Lung (tissue), 12 donors: ENCODE data around the gene RPS6KA1. TPM values are rescaled to one million over a fixed set of nuclear protein-coding genes. Genes with fewer than 3 reads are reported as not detected.
"Not testable (repeated sequence)": the region's sequence is repeated elsewhere in the genome, so short reads cannot be mapped to it uniquely, and the experiment has no call there.

Experiments
- ATAC-seq: fragments of 200-7000 bp; cut with Tn5 transposase; one replicate; pipeline ENCODE4 v1.9.1; 2020; ENCODE audit warnings: moderate number of reproducible peaks; ENCODE audit not compliant: insufficient read depth, low FRiP score
- DNase-seq, 3 donors: peaks; one replicate each; pipeline ENCODE4 v3.0.0-alpha.2; 2013 to 2017
- H3K27ac ChIP-seq, 2 donors: one replicate each; pipeline ENCODE4 v1.5.1; 2013; ENCODE audit warnings: mild to moderate bottlenecking in 2 of 2, moderate library complexity in 2 of 2, control low read depth in 1 of 2, inconsistent platforms in 1 of 2, low read depth in 1 of 2, low read length in 1 of 2
- H3K27me3 ChIP-seq, 3 donors: one replicate each; pipeline ENCODE4 v1.5.1; 2013; ENCODE audit warnings: low read length in 2 of 3; ENCODE audit not compliant: control insufficient read depth in 3 of 3, insufficient read depth in 3 of 3
- H3K36me3 ChIP-seq, 4 donors: one replicate each; pipeline ENCODE4 v1.5.1; 2013; ENCODE audit warnings: low read length in 4 of 4, mild to moderate bottlenecking in 1 of 4, moderate library complexity in 1 of 4; ENCODE audit not compliant: control insufficient read depth in 4 of 4, insufficient read depth in 4 of 4
- H3K4me1 ChIP-seq, 5 donors: one replicate each; pipeline ENCODE4 v1.5.1; 2013; ENCODE audit warnings: low read length in 5 of 5, mild to moderate bottlenecking in 2 of 5, moderate library complexity in 1 of 5; ENCODE audit not compliant: control insufficient read depth in 5 of 5, insufficient read depth in 5 of 5
- H3K4me3 ChIP-seq: one replicate; pipeline ENCODE4 v1.5.1; 2013; ENCODE audit warnings: mild to moderate bottlenecking, control low read depth, moderate library complexity
- H3K9ac ChIP-seq, 2 donors: one replicate each; pipeline ENCODE4 v1.5.1; 2013; ENCODE audit warnings: low read length in 2 of 2, control low read depth in 1 of 2; ENCODE audit not compliant: insufficient read depth in 1 of 2
- H3K9me3 ChIP-seq, 4 donors: one replicate each; pipeline ENCODE4 v1.5.1; 2013; ENCODE audit warnings: low read length in 3 of 4, mild to moderate bottlenecking in 1 of 4, moderate library complexity in 1 of 4; ENCODE audit not compliant: control insufficient read depth in 4 of 4, insufficient read depth in 3 of 4
- CTCF ChIP-seq: IDR thresholded peaks from 2 replicates; pipeline ENCODE4 v1.5.1; 2012; ENCODE audit warnings: mild to moderate bottlenecking; ENCODE audit errors: control extremely low read depth, extremely low read depth
- WGBS, 2 donors: extraction: QIAGEN DNeasy Blood & Tissue Kit; methylation state at CpG; one replicate each; pipeline ENCODE4 v1.1.7; 2013; 5-methylcytosine and 5-hydroxymethylcytosine counted together
- polyA plus RNA-seq, 2 donors: library from polyadenylated mRNA; stranded (reverse); fragments of 200-250 nt; gene quantifications; one replicate each; pipeline ENCODE4 v1.2.1, GENCODE V29; 2013
- total RNA-seq, 2 donors: library from RNA; depleted of rRNA in 1 of 2; stranded (reverse); fragments of >200 nt in 1 of 2; gene quantifications; one replicate each; pipeline ENCODE4 v1.2.1, GENCODE V29; 2014 to 2021
- donor health status: control.
- donor health status: control.
- donor health status: Bipolar disorder and iron deficiency.
- donor health status: healthy.
- donor health status: DM: yes; HTN: yes; CAD: no.

Gene RPS6KA1
- total and polyA plus RNA-seq, 4 donors: 58.6 to 109 (median 81.7) TPM

- Histone ChIP-seq H3K27me3 (no peaks in the 10 kb centered on the region), H3K36me3 (no peaks in the 10 kb centered on the region), H3K27ac (no peak overlapping the region), H3K9me3 (no peaks in the 10 kb centered on the region), H3K4me3 (no peak overlapping the region), H3K4me1 (no peaks in the 10 kb centered on the region), H3K9ac (no peak overlapping the region)
- ATAC-seq: no peak
- no peak for DNase-seq
- WGBS, 2 donors: 38 to 58% methylated on average over 3 of the region's 3 CpGs
- TF ChIP-seq CTCF: no peak
Measured at GRCh38 chr1:26607186-26607585, 77.6 kb downstream of the RPS6KA1 start.

GRCh38 chr1:26608895-26609294, 79.3 kb downstream of the RPS6KA1 start:
- H3K27me3 ChIP-seq: no peaks in the 10 kb centered on the region
- no peaks in the 10 kb centered on the region for H3K36me3 ChIP-seq
- no peak overlapping the region for H3K4me3 ChIP-seq
- ATAC-seq (no peak), DNase-seq (no peak)
- no peak overlapping the region for H3K27ac ChIP-seq
- H3K4me1 ChIP-seq: no peaks in the 10 kb centered on the region
- no peak overlapping the region for H3K9ac ChIP-seq
- WGBS, 2 donors: 43 to 44% methylated on average over 4 of the region's 4 CpGs
- H3K9me3 ChIP-seq: no peaks in the 10 kb centered on the region
- no peak for TF ChIP-seq CTCF

- H3K4me1 ChIP-seq: no peaks in the 10 kb centered on the region
- 55 to 78% methylated on average over 2 of the region's 2 CpGs for WGBS, 2 donors
- H3K9ac ChIP-seq: no peak overlapping the region
- H3K27me3 ChIP-seq: no peaks in the 10 kb centered on the region
- no peak overlapping the region for H3K27ac ChIP-seq
- H3K4me3 ChIP-seq: no peak overlapping the region
- ATAC-seq (no peak), DNase-seq (no peak)
- H3K36me3 ChIP-seq: no peaks in the 10 kb centered on the region
- TF ChIP-seq CTCF: no peak
- H3K9me3 ChIP-seq: no peaks in the 10 kb centered on the region
Measured at GRCh38 chr1:26610781-26611180, 81.2 kb downstream of the RPS6KA1 start.

GRCh38 chr1:26612627-26613026, 83.1 kb downstream of the RPS6KA1 start:
- not testable (repeated sequence) for H3K27ac ChIP-seq, H3K9ac ChIP-seq, DNase-seq, H3K27me3 ChIP-seq, H3K9me3 ChIP-seq, ATAC-seq, H3K4me1 ChIP-seq, H3K4me3 ChIP-seq, H3K36me3 ChIP-seq
- WGBS, 2 donors: 86 to 89% methylated on average over 4 of the region's 4 CpGs
